ENCODE data around the gene SMIM10L2A.

Gene SMIM10L2A

DNA sequence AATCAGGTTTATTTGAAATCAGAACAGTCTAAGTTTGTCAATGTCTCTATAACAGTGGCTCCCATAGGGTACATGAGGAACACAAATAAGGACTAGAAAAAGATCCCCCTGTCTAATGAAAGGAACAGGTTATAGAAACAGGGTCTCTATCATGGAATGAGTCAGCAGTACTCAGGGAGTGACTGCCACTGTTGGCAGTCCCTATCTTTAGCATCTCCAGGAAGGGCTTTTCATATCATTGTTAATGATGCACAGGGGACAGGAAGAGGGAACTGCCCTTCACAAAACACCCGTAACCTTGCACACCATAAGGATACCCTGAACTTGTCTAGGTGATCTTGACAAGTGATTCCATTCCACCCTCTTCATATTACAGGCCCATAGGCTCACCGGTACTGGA, 38.5 kb upstream of the SMIM10L2A start:
- no peak overlapping the region for H2AFZ ChIP-seq (ENCODE audit: low read length)
- no peaks in the 10 kb centered on the region for H4K20me1 ChIP-seq (ENCODE audit: insufficient read depth, low read length)
- H3K9ac ChIP-seq (ENCODE audit: low read length) = no peak overlapping the region
- no peak for TF ChIP-seq EZH2phosphoT487 (IDR thresholded peaks at IDR 0.05; ENCODE audit: low read length)
- TF ChIP-seq, protein P1, sequence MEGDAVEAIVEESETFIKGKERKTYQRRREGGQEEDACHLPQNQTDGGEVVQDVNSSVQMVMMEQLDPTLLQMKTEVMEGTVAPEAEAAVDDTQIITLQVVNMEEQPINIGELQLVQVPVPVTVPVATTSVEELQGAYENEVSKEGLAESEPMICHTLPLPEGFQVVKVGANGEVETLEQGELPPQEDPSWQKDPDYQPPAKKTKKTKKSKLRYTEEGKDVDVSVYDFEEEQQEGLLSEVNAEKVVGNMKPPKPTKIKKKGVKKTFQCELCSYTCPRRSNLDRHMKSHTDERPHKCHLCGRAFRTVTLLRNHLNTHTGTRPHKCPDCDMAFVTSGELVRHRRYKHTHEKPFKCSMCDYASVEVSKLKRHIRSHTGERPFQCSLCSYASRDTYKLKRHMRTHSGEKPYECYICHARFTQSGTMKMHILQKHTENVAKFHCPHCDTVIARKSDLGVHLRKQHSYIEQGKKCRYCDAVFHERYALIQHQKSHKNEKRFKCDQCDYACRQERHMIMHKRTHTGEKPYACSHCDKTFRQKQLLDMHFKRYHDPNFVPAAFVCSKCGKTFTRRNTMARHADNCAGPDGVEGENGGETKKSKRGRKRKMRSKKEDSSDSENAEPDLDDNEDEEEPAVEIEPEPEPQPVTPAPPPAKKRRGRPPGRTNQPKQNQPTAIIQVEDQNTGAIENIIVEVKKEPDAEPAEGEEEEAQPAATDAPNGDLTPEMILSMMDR (IDR thresholded peaks at IDR 0.05; ENCODE audit: low read length) = no peak
- H3K4me2 ChIP-seq (ENCODE audit: low read depth, low read length) = no peak overlapping the region
- H3K79me2 ChIP-seq (ENCODE audit: low read length) = no peaks in the 10 kb centered on the region
- H3K27me3 ChIP-seq (replicated peaks; ENCODE audit: insufficient read depth, low read length) = no peaks in the 10 kb centered on the region
- H3K36me3 ChIP-seq (replicated peaks; ENCODE audit: insufficient read depth, low read length) = no peaks in the 10 kb centered on the region
- H3K4me3 ChIP-seq (ENCODE audit: low read length) = no peak overlapping the region
- no peaks in the 10 kb centered on the region for H3K9me2 ChIP-seq (replicated peaks; ENCODE audit: insufficient read depth, low read length)
- DNase-seq = no peak
- H3K27ac ChIP-seq (ENCODE audit: low read length) = no peak overlapping the region
- no peaks in the 10 kb centered on the region for H3F3A ChIP-seq (ENCODE audit: insufficient read depth, low read length)
- no peaks in the 10 kb centered on the region for H3K9me3 ChIP-seq (replicated peaks; ENCODE audit: insufficient read depth, low read length)
- no peaks in the 10 kb centered on the region for H3K4me1 ChIP-seq (ENCODE audit: low read length)

DNA sequence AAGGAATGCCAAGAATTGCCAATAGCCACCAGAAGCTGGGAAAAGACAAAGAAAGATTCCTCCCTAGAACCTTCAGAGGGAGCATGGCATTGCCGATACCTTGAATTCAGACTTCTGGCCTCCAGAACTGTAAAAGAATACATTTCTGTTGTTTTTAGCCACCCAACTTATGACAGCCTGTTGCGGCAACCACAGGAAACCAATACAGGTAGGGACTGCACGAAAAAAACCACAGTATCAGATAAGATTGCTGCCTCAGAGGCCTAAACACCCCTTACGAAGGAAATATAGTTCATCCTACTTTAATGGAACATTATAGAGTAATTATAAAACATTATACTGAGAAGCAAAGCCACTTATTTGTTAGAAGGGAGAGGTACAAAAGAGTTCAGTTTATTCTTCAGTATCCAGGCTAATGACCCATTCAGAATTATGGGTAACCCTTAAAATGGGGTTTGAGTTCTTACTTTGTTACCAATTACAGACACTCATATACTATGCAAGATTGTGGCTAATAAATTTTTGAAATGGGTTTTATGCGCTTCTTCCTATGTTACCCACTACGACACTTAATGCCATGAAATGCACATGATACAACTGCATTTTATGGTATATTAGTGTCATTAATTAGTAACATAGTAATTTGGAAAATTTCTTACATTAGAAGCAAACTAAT, 37.4 kb upstream of the SMIM10L2A start:
- no peak overlapping the region for H2AFZ ChIP-seq (ENCODE audit: low read length)
- no peak for DNase-seq
- no peak overlapping the region for H3K4me2 ChIP-seq (ENCODE audit: low read depth, low read length)
- no peaks in the 10 kb centered on the region for H3F3A ChIP-seq (ENCODE audit: insufficient read depth, low read length)
- no peak overlapping the region for H3K27ac ChIP-seq (ENCODE audit: low read length)
- no peaks in the 10 kb centered on the region for H3K79me2 ChIP-seq (ENCODE audit: low read length)
- H3K9me3 ChIP-seq (replicated peaks; ENCODE audit: insufficient read depth, low read length) = no peaks in the 10 kb centered on the region
- no peak overlapping the region for H3K4me3 ChIP-seq (ENCODE audit: low read length)
- no peak overlapping the region for H3K9ac ChIP-seq (ENCODE audit: low read length)
- no peaks in the 10 kb centered on the region for H4K20me1 ChIP-seq (ENCODE audit: insufficient read depth, low read length)
- no peaks in the 10 kb centered on the region for H3K27me3 ChIP-seq (replicated peaks; ENCODE audit: insufficient read depth, low read length)
- no peak for TF ChIP-seq EZH2 (optimal IDR thresholded peaks at IDR 0.05; ENCODE audit: low read depth, low read length)
- TF ChIP-seq EZH2phosphoT487 (IDR thresholded peaks at IDR 0.05; ENCODE audit: low read length) = no peak
- TF ChIP-seq, protein P1 (IDR thresholded peaks at IDR 0.05; ENCODE audit: low read length) = no peak
- H3K9me2 ChIP-seq (replicated peaks; ENCODE audit: insufficient read depth, low read length) = no peaks in the 10 kb centered on the region
- no peaks in the 10 kb centered on the region for H3K36me3 ChIP-seq (replicated peaks; ENCODE audit: insufficient read depth, low read length)
- no peaks in the 10 kb centered on the region for H3K4me1 ChIP-seq (ENCODE audit: low read length)

DNA sequence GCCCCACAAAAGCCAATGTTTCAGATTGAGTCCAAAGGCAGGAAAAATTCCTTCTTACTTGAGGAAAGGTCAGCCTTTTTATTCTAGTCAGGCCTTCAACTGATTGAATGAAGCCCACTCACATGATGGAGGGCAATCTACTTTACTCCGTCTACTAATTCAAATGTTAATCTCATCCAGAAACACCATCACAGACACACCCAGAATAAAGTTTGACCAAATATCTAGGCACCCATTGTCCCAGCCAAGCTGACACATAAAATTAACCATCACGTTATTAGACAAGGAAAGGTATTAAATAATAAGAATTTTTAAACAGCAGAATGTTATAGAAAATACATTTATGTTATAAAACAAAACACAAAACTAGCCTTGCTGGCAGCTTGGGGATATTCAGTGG, 32.9 kb upstream of the SMIM10L2A start:
- Histone ChIP-seq H3K79me2 (ENCODE audit: low read length) (no peaks in the 10 kb centered on the region), H3K9me2 (replicated peaks; ENCODE audit: insufficient read depth, low read length) (no peaks in the 10 kb centered on the region), H2AFZ (ENCODE audit: low read length) (no peak overlapping the region), H3K36me3 (replicated peaks; ENCODE audit: insufficient read depth, low read length) (no peaks in the 10 kb centered on the region), H3K4me3 (ENCODE audit: low read length) (no peak overlapping the region), H3K27ac (ENCODE audit: low read length) (no peak overlapping the region), H4K20me1 (ENCODE audit: insufficient read depth, low read length) (no peaks in the 10 kb centered on the region), H3K4me2 (ENCODE audit: low read depth, low read length) (no peak overlapping the region), H3F3A (ENCODE audit: insufficient read depth, low read length) (no peaks in the 10 kb centered on the region), H3K9me3 (replicated peaks; ENCODE audit: insufficient read depth, low read length) (no peaks in the 10 kb centered on the region), H3K27me3 (replicated peaks; ENCODE audit: insufficient read depth, low read length) (no peaks in the 10 kb centered on the region), H3K9ac (ENCODE audit: low read length) (no peak overlapping the region), H3K4me1 (ENCODE audit: low read length) (no peaks in the 10 kb centered on the region)
- no peak for TF ChIP-seq EZH2phosphoT487 (IDR thresholded peaks at IDR 0.05; ENCODE audit: low read length)
- TF ChIP-seq, protein P1 (IDR thresholded peaks at IDR 0.05; ENCODE audit: low read length) = no peak
- TF ChIP-seq EZH2 (optimal IDR thresholded peaks at IDR 0.05; ENCODE audit: low read depth, low read length) = no peak
- DNase-seq = no peak
